Dermis microvascular lymphatic vessel endothelial cell (primary cell): ENCODE results near the gene SLC22A17. TPM values are rescaled to one million over a fixed set of nuclear protein-coding genes. Genes with fewer than 3 reads are reported as not detected.

Experiments used
- DNase-seq, 2 donors: peaks; one replicate each; pipeline versions ENCODE4 v3.0.0 to v3.0.0-alpha.2; 2010; ENCODE audit warnings: low read depth in 2 of 2
- total RNA-seq: library from RNA; depleted of rRNA; stranded (reverse); fragments of >200 nt; gene quantifications from 2 replicates; pipeline ENCODE4 v1.2.1, GENCODE V29; 2014

SLC22A17 gene
- total RNA-seq, 1 donor from 2014 or later: 0.13 TPM

GRCh38 chr14:23364164-23365035 lies 11.7 kb upstream of the SLC22A17 start:
- no peak for DNase-seq

GRCh38 chr14:23362200-23362599 lies 9.5 kb upstream of the SLC22A17 start:
- DNase-seq: no peak

GRCh38 chr14:23361763-23362162 lies 9.1 kb upstream of the SLC22A17 start:
- DNase-seq: no peak

- DNase-seq: no peak
Observed at GRCh38 chr14:23361320-23361719, 8.6 kb upstream of the SLC22A17 start.

- DNase-seq: no peak
Observed at GRCh38 chr14:23360496-23360895, 7.8 kb upstream of the SLC22A17 start.

- no peak for DNase-seq
Observed at GRCh38 chr14:23359722-23360447, 7.2 kb upstream of the SLC22A17 start.

GRCh38 chr14:23359167-23359626 lies 6.5 kb upstream of the SLC22A17 start:
- no peak for DNase-seq

- DNase-seq: no peak
Observed at GRCh38 chr14:23358553-23359166, 6.0 kb upstream of the SLC22A17 start.

GRCh38 chr14:23358042-23358441 lies 5.4 kb upstream of the SLC22A17 start:
- DNase-seq: no peak

GRCh38 chr14:23357261-23357660 lies 4.6 kb upstream of the SLC22A17 start:
- no peak for DNase-seq

- no peak for DNase-seq
Observed at GRCh38 chr14:23356662-23357061, 4.0 kb upstream of the SLC22A17 start.

- DNase-seq: no peak
Observed at GRCh38 chr14:23355871-23356435, 3.3 kb upstream of the SLC22A17 start.

GRCh38 chr14:23354990-23355389 lies 2.3 kb upstream of the SLC22A17 start:
- no peak for DNase-seq

- DNase-seq: no peak
Observed at GRCh38 chr14:23353433-23353780, 720 bp upstream of the SLC22A17 start.

GRCh38 chr14:23351681-23352505 lies 794 bp downstream of the SLC22A17 start:
- peak in 1 of 2 donors; percentile 10 for DNase-seq

GRCh38 chr14:23349156-23349845 lies 3.4 kb downstream of the SLC22A17 start:
- DNase-seq: no peak

GRCh38 chr14:23348297-23348655 lies 4.4 kb downstream of the SLC22A17 start:
- no peak for DNase-seq

GRCh38 chr14:23347406-23348296 lies 5.0 kb downstream of the SLC22A17 start:
- DNase-seq: no peak

- no peak for DNase-seq
Observed at GRCh38 chr14:23346693-23347405, 5.8 kb downstream of the SLC22A17 start.
